ENCODE measurements around the gene YTHDF2.

YTHDF2 gene

DNA sequence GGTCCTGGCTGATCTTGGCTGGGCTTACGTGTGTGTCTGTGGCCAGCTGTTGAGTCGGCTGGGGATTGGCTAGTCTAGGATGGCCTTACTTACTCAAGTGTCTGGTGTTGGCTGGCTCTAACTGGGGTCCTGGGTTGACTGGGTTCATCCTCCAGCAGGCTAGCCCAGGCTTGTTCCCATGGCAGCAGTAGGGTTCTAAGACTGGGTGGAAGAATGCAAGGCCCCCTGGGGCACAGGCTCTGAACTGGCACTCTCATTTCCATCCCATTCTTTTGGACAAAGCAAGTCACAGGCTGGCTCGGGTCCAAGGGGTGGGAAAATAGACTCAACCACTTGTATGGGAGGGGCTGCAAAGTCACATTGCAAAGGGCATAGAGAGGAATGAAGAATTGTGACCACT, 67.3 kb downstream of the YTHDF2 start:
- peaks cover 8% of the 10 kb centered on the region for H3K4me1 ChIP-seq (ENCODE audit: control insufficient read depth, low read depth, low read length)
- H3K4me3 ChIP-seq (ENCODE audit: low read length), result no peak overlapping the region
- no peak overlapping the region for H3K27ac ChIP-seq (ENCODE audit: low read length)
- H3K9me3 ChIP-seq (ENCODE audit: control insufficient read depth, low read depth, low read length), result no peaks in the 10 kb centered on the region
- no peaks in the 10 kb centered on the region for H3K27me3 ChIP-seq (ENCODE audit: control insufficient read depth, insufficient read depth, low read length)
- no peaks in the 10 kb centered on the region for H3K36me3 ChIP-seq (ENCODE audit: control insufficient read depth, low read depth, low read length)
- H3K9ac ChIP-seq (ENCODE audit: low read length), result no peak overlapping the region

DNA sequence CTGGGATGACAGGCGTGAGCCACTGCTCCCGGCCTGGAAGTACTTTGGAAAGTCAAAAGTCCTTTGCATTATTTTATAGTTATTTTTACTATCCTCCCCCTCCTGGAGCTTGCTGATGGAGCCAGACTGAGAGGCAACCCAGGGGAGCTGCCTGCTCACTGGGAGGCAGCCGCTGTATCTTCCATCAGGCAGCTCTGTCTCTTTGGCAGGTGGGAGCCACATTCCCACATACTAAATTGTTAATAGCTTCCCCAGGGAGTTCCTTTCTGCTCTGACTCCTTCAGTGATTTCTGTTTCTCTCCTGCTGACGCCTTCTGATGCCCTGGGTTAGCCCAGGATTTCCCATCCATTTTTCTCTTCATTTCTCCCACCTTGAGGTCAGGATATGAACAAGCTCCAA, 70.3 kb downstream of the YTHDF2 start:
- Histone ChIP-seq H3K9me3 (ENCODE audit: control insufficient read depth, low read depth, low read length) (no peaks in the 10 kb centered on the region), H3K27ac (ENCODE audit: low read length) (no peak overlapping the region), H3K27me3 (ENCODE audit: control insufficient read depth, insufficient read depth, low read length) (peaks cover 20% of the 10 kb centered on the region), H3K4me1 (ENCODE audit: control insufficient read depth, low read depth, low read length) (peaks cover 8% of the 10 kb centered on the region), H3K4me3 (ENCODE audit: low read length) (no peak overlapping the region), H3K36me3 (ENCODE audit: control insufficient read depth, low read depth, low read length) (no peaks in the 10 kb centered on the region), H3K9ac (ENCODE audit: low read length) (no peak overlapping the region)

DNA sequence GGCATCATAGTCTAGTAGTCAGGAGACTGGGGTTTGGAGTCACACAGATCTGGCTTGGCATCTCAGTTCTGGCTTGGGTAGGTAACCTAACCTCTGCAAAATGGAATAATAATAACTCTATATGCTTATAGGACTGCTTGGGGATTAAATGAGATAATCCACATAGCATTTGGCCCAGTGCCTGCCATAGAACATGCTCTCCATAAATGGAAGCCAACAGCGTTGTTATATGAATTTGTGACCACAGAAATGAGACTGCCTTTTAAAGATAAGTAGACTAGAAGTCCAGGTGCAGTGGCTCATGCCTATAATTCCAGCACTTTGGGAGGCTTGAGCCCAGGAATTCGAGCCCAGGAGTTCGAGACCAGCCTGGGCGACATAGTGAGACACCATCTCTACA, 71.2 kb downstream of the YTHDF2 start:
- Histone ChIP-seq H3K9ac (ENCODE audit: low read length) (no peak overlapping the region), H3K27me3 (ENCODE audit: control insufficient read depth, insufficient read depth, low read length) (peaks cover 30% of the 10 kb centered on the region), H3K27ac (ENCODE audit: low read length) (no peak overlapping the region), H3K4me3 (ENCODE audit: low read length) (no peak overlapping the region), H3K36me3 (ENCODE audit: control insufficient read depth, low read depth, low read length) (no peaks in the 10 kb centered on the region), H3K9me3 (ENCODE audit: control insufficient read depth, low read depth, low read length) (no peaks in the 10 kb centered on the region), H3K4me1 (ENCODE audit: control insufficient read depth, low read depth, low read length) (peaks cover 8% of the 10 kb centered on the region)

DNA sequence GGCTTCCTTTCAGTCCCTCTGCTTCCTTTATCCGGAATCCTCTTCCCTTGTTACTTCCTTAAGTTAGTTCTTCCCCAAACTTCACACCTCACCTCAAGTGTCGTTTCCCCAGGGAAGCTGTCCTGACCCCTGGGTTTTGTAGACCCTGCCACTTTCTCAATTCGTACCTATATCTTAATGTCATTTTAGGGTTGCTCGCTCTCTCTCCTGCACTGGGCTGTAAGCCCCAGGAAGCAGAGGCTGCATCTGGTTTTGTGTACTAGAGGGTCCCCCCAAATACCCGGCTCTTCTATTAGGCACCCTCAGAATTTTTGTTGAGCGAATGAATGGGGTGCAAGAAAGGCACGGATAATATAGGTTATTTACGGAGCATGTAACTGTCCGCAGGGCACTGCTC, 74.6 kb downstream of the YTHDF2 start:
- peaks cover 39% of the 10 kb centered on the region for H3K27me3 ChIP-seq (ENCODE audit: control insufficient read depth, insufficient read depth, low read length)
- H3K36me3 ChIP-seq (ENCODE audit: control insufficient read depth, low read depth, low read length), result no peaks in the 10 kb centered on the region
- H3K4me3 ChIP-seq (ENCODE audit: low read length), result peak overlapping the region; percentile 32
- no peaks in the 10 kb centered on the region for H3K4me1 ChIP-seq (ENCODE audit: control insufficient read depth, low read depth, low read length)
- H3K9ac ChIP-seq (ENCODE audit: low read length), result no peak overlapping the region
- no peaks in the 10 kb centered on the region for H3K9me3 ChIP-seq (ENCODE audit: control insufficient read depth, low read depth, low read length)
- H3K27ac ChIP-seq (ENCODE audit: low read length), result no peak overlapping the region

DNA sequence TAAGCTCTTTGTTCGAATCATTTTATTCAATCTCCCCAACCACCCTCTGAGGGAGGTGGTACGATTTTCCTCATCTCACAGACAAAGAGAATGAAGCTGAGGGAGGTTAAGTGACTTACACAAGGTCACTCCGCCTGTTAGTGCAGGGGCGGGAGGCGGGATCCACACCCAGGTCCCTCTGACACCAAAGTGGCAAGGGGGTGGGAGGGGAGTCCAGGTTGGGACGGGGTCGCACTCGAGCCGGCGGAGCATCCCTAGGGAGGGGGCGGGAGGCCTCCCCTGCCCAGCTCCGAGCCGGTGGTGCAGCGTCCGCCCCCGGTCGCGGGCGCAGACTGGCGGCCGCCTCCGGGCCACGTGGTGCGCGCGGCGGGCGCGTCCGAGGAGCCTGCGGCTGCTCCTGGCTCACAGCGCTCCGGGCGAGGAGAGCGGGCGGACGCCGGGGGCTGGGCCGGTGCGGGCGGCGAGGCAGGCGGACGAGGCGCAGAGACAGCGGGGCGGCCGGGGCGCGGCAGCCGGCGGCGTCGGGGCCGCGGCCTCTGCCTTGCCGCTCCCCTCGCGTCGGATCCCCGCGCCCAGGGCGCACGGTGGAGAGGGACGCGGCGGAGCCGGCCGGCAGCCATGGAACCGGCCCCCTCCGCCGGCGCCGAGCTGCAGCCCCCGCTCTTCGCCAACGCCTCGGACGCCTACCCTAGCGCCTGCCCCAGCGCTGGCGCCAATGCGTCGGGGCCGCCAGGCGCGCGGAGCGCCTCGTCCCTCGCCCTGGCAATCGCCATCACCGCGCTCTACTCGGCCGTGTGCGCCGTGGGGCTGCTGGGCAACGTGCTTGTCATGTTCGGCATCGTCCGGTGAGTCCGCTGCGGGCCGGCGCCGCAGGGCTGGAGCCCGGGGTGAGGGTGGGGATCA, 75.3 kb downstream of the YTHDF2 start, which contains the start of gene OPRD1:
Gene OPRD1, plus strand, starts transcription at position 405 of the 903 bp plus-strand sequence. Its CDS starts 214 bp downstream, at position 619.
- Histone ChIP-seq H3K4me1 (ENCODE audit: control insufficient read depth, low read depth, low read length) (no peaks in the 10 kb centered on the region), H3K9ac (ENCODE audit: low read length) (no peak within 1 kb of the TSS), H3K27me3 (ENCODE audit: control insufficient read depth, insufficient read depth, low read length) (peaks cover 39% of the 10 kb centered on the region), H3K4me3 (ENCODE audit: low read length) (peak within 1 kb of the TSS; percentile 50), H3K36me3 (ENCODE audit: control insufficient read depth, low read depth, low read length) (no peaks in the 10 kb centered on the region), H3K9me3 (ENCODE audit: control insufficient read depth, low read depth, low read length) (no peaks in the 10 kb centered on the region), H3K27ac (ENCODE audit: low read length) (no peak within 1 kb of the TSS)

DNA sequence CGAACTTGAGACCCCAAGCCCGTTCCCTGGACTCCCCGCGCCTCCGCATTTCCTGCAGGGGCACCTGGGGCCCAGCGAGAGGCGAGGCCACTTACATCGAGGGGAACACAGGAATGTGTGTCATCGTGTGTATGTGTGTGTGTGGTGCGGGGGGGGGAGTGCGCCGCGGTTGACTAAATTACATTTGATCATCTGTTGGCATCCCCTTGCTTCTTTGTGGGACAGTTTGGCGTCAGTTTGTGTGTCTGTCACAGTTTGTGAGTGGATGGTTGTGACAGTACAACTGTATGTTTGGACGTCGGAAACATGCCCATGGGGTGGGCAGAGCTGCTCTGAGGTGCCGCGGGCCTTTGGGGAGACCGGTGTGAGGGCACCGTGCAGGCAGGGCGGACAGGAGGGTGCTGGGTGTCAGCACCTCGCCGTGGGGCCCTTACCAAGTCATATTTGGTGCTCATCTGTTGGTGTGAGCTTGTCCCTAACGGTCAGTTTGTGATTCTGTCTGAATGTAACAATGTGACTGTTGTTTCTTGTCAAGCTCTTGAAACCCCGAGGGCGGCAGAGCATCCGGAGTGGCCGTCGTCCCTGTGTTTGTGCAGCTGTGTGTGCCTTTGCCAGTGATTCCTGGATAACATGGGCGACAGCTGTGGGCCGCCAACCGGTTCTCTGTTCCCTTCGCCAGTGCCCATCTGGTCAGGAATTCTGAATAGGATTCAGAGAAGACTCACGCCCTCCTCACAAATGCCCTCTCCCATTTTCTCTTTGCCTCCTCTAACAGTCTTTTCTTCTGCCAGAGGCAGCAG, 76.1 kb downstream of the YTHDF2 start:
- no peak overlapping the region for H3K9ac ChIP-seq (ENCODE audit: low read length)
- H3K9me3 ChIP-seq (ENCODE audit: control insufficient read depth, low read depth, low read length), result no peaks in the 10 kb centered on the region
- H3K4me1 ChIP-seq (ENCODE audit: control insufficient read depth, low read depth, low read length), result no peaks in the 10 kb centered on the region
- no peak overlapping the region for H3K27ac ChIP-seq (ENCODE audit: low read length)
- H3K4me3 ChIP-seq (ENCODE audit: low read length), result peak overlapping the region; percentile 50
- peaks cover 39% of the 10 kb centered on the region for H3K27me3 ChIP-seq (ENCODE audit: control insufficient read depth, insufficient read depth, low read length)
- H3K36me3 ChIP-seq (ENCODE audit: control insufficient read depth, low read depth, low read length), result no peaks in the 10 kb centered on the region

DNA sequence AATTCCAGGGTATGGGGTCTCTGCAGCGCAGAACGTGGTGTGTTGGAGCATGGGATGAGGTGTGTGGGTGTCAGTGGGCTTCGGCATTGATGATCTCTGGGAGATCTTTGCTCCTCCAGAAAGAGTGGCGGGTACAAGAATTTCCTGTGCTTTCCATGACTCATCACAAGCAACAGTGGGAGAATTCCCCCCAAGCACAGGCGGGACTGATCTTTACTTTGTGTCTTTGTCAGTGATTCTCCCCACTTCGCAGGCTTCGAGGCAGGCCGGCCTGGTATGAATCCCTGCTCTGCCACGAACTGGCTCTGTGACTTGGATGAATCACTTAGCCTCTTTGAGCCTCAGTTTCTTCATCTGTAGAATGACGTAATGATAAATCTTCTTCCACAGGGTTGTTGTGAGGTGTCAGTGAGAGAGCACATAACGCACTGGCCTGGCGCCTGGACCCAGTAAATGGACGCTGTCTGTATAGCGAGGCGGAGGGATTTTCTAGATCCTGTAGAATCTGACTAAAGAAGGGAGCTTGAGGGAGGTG, 77.3 kb downstream of the YTHDF2 start:
- peaks cover 39% of the 10 kb centered on the region for H3K27me3 ChIP-seq (ENCODE audit: control insufficient read depth, insufficient read depth, low read length)

DNA sequence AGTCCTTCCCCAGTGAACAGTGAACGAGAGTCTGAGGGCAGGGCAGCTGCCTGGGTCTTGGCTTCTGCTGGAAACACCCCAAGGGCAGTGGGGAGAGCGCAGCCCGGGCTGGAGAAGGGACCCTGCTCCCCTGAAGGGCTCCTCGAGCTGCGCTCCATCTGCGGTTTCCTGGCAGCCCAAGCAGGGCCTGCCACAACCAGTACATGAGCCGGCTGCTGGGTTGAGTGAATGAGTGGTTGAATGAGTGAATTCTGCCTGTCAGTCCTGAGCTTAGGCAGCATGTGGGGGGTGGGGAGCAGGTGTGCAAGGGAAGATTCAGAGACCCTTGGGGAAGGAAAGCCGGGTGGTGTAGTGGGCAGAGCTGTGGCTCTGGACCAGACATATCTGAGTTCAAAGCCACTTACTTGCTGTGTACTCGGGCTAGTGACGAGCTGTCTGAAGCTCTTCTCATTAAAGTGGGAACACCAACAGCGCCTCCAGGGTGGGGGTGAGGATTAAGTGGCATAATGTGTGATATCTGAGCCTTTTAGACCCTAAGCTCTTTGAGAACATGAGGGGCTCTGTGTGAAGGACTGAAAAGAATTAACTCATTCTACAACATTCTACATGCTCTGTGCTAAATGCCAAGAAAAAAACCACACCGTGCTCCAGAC, 78.9 kb downstream of the YTHDF2 start:
- no peaks in the 10 kb centered on the region for H3K9me3 ChIP-seq (ENCODE audit: control insufficient read depth, low read depth, low read length)
- H3K4me1 ChIP-seq (ENCODE audit: control insufficient read depth, low read depth, low read length), result no peaks in the 10 kb centered on the region
- H3K9ac ChIP-seq (ENCODE audit: low read length), result no peak overlapping the region
- no peaks in the 10 kb centered on the region for H3K36me3 ChIP-seq (ENCODE audit: control insufficient read depth, low read depth, low read length)
- H3K27ac ChIP-seq (ENCODE audit: low read length), result no peak overlapping the region
- H3K4me3 ChIP-seq (ENCODE audit: low read length), result no peak overlapping the region
- peaks cover 31% of the 10 kb centered on the region for H3K27me3 ChIP-seq (ENCODE audit: control insufficient read depth, insufficient read depth, low read length)

More for the DNA sequence above, 77.3 kb downstream of the YTHDF2 start:
- Histone ChIP-seq H3K9me3 (ENCODE audit: control insufficient read depth, low read depth, low read length) (no peaks in the 10 kb centered on the region), H3K36me3 (ENCODE audit: control insufficient read depth, low read depth, low read length) (no peaks in the 10 kb centered on the region), H3K27ac (ENCODE audit: low read length) (no peak overlapping the region), H3K4me3 (ENCODE audit: low read length) (no peak overlapping the region), H3K4me1 (ENCODE audit: control insufficient read depth, low read depth, low read length) (no peaks in the 10 kb centered on the region), H3K9ac (ENCODE audit: low read length) (no peak overlapping the region)

DNA sequence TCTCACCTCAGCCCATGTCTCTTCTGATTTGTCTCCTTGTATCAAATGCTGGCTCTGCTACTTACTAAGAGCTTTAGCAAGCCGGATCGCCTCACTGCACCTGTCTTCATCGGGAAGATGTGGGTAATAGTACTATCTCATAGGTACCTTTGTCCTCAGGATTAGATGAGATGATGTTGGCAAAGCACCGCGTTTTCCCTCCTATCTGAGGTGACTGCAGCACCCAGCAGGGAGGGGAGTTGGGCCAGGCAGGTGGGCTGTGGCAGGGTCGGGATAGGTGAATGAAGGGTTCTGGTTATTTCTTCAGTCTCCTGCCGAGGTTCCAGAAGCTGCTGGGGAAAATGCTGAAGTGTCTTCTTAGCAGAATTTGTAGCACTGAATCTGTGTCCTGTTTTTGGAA, 80.4 kb downstream of the YTHDF2 start:
- H3K4me1 ChIP-seq (ENCODE audit: control insufficient read depth, low read depth, low read length), result no peaks in the 10 kb centered on the region
- H3K36me3 ChIP-seq (ENCODE audit: control insufficient read depth, low read depth, low read length), result no peaks in the 10 kb centered on the region
- H3K9me3 ChIP-seq (ENCODE audit: control insufficient read depth, low read depth, low read length), result no peaks in the 10 kb centered on the region
- H3K9ac ChIP-seq (ENCODE audit: low read length), result no peak overlapping the region
- peaks cover 18% of the 10 kb centered on the region for H3K27me3 ChIP-seq (ENCODE audit: control insufficient read depth, insufficient read depth, low read length)
- no peak overlapping the region for H3K27ac ChIP-seq (ENCODE audit: low read length)
- H3K4me3 ChIP-seq (ENCODE audit: low read length), result no peak overlapping the region

DNA sequence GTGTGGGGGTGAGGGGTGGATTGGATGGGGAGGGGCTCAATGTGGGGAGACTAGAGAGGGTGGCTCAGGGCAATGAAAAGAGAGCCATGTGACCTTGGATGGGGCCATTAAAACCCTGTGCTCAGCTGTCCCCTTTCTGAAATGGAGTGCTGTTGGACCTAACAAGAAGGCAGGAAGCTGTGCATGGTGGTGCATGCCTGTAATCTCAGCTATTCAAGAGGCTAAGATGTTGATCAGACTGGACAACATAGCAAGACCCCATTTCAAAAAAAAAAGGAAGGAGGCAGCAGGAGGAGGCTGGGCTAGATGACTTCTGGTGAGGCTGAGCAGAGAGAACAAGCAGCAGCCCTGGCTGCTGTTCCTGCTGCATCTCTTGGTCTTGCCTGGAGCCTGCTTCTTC, 82.3 kb downstream of the YTHDF2 start:
- H3K4me1 ChIP-seq (ENCODE audit: control insufficient read depth, low read depth, low read length), result no peaks in the 10 kb centered on the region
- H3K9ac ChIP-seq (ENCODE audit: low read length), result no peak overlapping the region
- H3K27me3 ChIP-seq (ENCODE audit: control insufficient read depth, insufficient read depth, low read length), result no peaks in the 10 kb centered on the region
- no peaks in the 10 kb centered on the region for H3K36me3 ChIP-seq (ENCODE audit: control insufficient read depth, low read depth, low read length)
- no peaks in the 10 kb centered on the region for H3K9me3 ChIP-seq (ENCODE audit: control insufficient read depth, low read depth, low read length)
- H3K4me3 ChIP-seq (ENCODE audit: low read length), result no peak overlapping the region
- no peak overlapping the region for H3K27ac ChIP-seq (ENCODE audit: low read length)
